Jurkat, Clone E6-1 (cell line): ENCODE data around the gene IRS1.

Source experiments
- DNase-seq: peaks from one replicate; pipeline ENCODE4 v3.0.0-alpha.2; 2011; ENCODE audit warnings: low read depth, low spot score
- H3K4me3 ChIP-seq: 2 replicates; pipeline ENCODE4 v1.5.1; 2011; ENCODE audit warnings: mild to moderate bottlenecking, low read length, control low read depth, moderate library complexity

Gene IRS1

GRCh38 chr2:226829721-226830631, 30.4 kb upstream of the IRS1 start:
- no peak for DNase-seq

GRCh38 chr2:226828191-226828590, 28.6 kb upstream of the IRS1 start:
- DNase-seq = no peak
- H3K4me3 ChIP-seq = no peak overlapping the region

More at GRCh38 chr2:226829721-226830631, 30.4 kb upstream of the IRS1 start:
- H3K4me3 ChIP-seq = no peak overlapping the region

- H3K4me3 ChIP-seq = no peak overlapping the region
- no peak for DNase-seq
Observed at GRCh38 chr2:226825056-226825455, 25.4 kb upstream of the IRS1 start.

GRCh38 chr2:226818930-226819329, 19.3 kb upstream of the IRS1 start:
- no peak overlapping the region for H3K4me3 ChIP-seq
- no peak for DNase-seq

GRCh38 chr2:226813148-226813701, 13.6 kb upstream of the IRS1 start:
- H3K4me3 ChIP-seq = no peak overlapping the region
- DNase-seq = no peak

- DNase-seq = no peak
- H3K4me3 ChIP-seq = no peak overlapping the region
Observed at GRCh38 chr2:226803410-226803809, 3.8 kb upstream of the IRS1 start.

GRCh38 chr2:226802573-226802972, 3.0 kb upstream of the IRS1 start:
- no peak overlapping the region for H3K4me3 ChIP-seq
- peak; percentile 82 for DNase-seq

- H3K4me3 ChIP-seq = peak overlapping the region; percentile 70
- peak; percentile 81 for DNase-seq
Observed at GRCh38 chr2:226800941-226801784, 1.5 kb upstream of the IRS1 start.

GRCh38 chr2:226799976-226800940, 638 bp upstream of the IRS1 start:
- peak overlapping the region; percentile 70 for H3K4me3 ChIP-seq
- no peak for DNase-seq

- H3K4me3 ChIP-seq = peak overlapping the region; percentile 70
- no peak for DNase-seq
Observed at GRCh38 chr2:226798422-226799210, 1.0 kb downstream of the IRS1 start.

GRCh38 chr2:226797989-226798421, 1.6 kb downstream of the IRS1 start:
- no peak for DNase-seq
- peak overlapping the region; percentile 70; the same call in 1 of the 2 replicates for H3K4me3 ChIP-seq

GRCh38 chr2:226797289-226797988, 2.2 kb downstream of the IRS1 start:
- no peak overlapping the region for H3K4me3 ChIP-seq
- DNase-seq = no peak

GRCh38 chr2:226796840-226797288, 2.8 kb downstream of the IRS1 start:
- no peak for DNase-seq
- no peak overlapping the region for H3K4me3 ChIP-seq

GRCh38 chr2:226796012-226796839, 3.4 kb downstream of the IRS1 start:
- DNase-seq = no peak
- no peak overlapping the region for H3K4me3 ChIP-seq

GRCh38 chr2:226795281-226796011, 4.2 kb downstream of the IRS1 start:
- H3K4me3 ChIP-seq = no peak overlapping the region
- no peak for DNase-seq

- DNase-seq = no peak
- no peak overlapping the region for H3K4me3 ChIP-seq
Observed at GRCh38 chr2:226794751-226795171, 4.9 kb downstream of the IRS1 start.
